Measurements from ENCODE around the gene ZBTB7C.

ZBTB7C gene

GRCh38 chr18:48061781-48062570 lies 347.2 kb downstream of the ZBTB7C start:
- DNase-seq (ENCODE audit: low read depth, low spot score) = no peak

- DNase-seq (ENCODE audit: low read depth, low spot score) = no peak
These were observed 348.2 kb downstream of the ZBTB7C start for GRCh38 chr18:48060970-48061369.

GRCh38 chr18:48060346-48060745 lies 348.8 kb downstream of the ZBTB7C start:
- DNase-seq (ENCODE audit: low read depth, low spot score) = no peak

GRCh38 chr18:48059455-48060010 lies 349.6 kb downstream of the ZBTB7C start:
- no peak for DNase-seq (ENCODE audit: low read depth, low spot score)

- no peak for DNase-seq (ENCODE audit: low read depth, low spot score)
These were observed 350.7 kb downstream of the ZBTB7C start for GRCh38 chr18:48058486-48058885.

GRCh38 chr18:48057018-48057417 lies 352.2 kb downstream of the ZBTB7C start:
- no peak for DNase-seq (ENCODE audit: low read depth, low spot score)

GRCh38 chr18:48055351-48055750 lies 353.8 kb downstream of the ZBTB7C start:
- no peak for DNase-seq (ENCODE audit: low read depth, low spot score)

- DNase-seq (ENCODE audit: low read depth, low spot score) = no peak
These were observed 355.0 kb downstream of the ZBTB7C start for GRCh38 chr18:48053881-48054816.

- no peak for DNase-seq (ENCODE audit: low read depth, low spot score)
These were observed 356.3 kb downstream of the ZBTB7C start for GRCh38 chr18:48052842-48053241.

GRCh38 chr18:48051945-48052840 lies 357.0 kb downstream of the ZBTB7C start:
- no peak for DNase-seq (ENCODE audit: low read depth, low spot score)

GRCh38 chr18:48050176-48050575 lies 359.0 kb downstream of the ZBTB7C start:
- DNase-seq (ENCODE audit: low read depth, low spot score) = no peak

- DNase-seq (ENCODE audit: low read depth, low spot score) = no peak
These were observed 359.4 kb downstream of the ZBTB7C start for GRCh38 chr18:48049757-48050156.

- no peak for DNase-seq (ENCODE audit: low read depth, low spot score)
These were observed 360.9 kb downstream of the ZBTB7C start for GRCh38 chr18:48048251-48048650.

GRCh38 chr18:48046843-48047242 lies 362.3 kb downstream of the ZBTB7C start:
- no peak for DNase-seq (ENCODE audit: low read depth, low spot score)

- DNase-seq (ENCODE audit: low read depth, low spot score) = no peak
These were observed 363.4 kb downstream of the ZBTB7C start for GRCh38 chr18:48045744-48046143.

- no peak for DNase-seq (ENCODE audit: low read depth, low spot score)
These were observed 364.2 kb downstream of the ZBTB7C start for GRCh38 chr18:48044944-48045343.

- DNase-seq (ENCODE audit: low read depth, low spot score) = no peak
These were observed 366.0 kb downstream of the ZBTB7C start for GRCh38 chr18:48043166-48043565.

- DNase-seq (ENCODE audit: low read depth, low spot score) = no peak
These were observed 366.8 kb downstream of the ZBTB7C start for GRCh38 chr18:48042431-48042830.

- no peak for DNase-seq (ENCODE audit: low read depth, low spot score)
These were observed 368.6 kb downstream of the ZBTB7C start for GRCh38 chr18:48040457-48041110.

- no peak for DNase-seq (ENCODE audit: low read depth, low spot score)
These were observed 369.4 kb downstream of the ZBTB7C start for GRCh38 chr18:48039769-48040215.

- no peak for DNase-seq (ENCODE audit: low read depth, low spot score)
These were observed 370.5 kb downstream of the ZBTB7C start for GRCh38 chr18:48038636-48039035.

Data from activated CD4-positive, CD25-positive, alpha-beta regulatory T cell treated with anti-CD3 and anti-CD28 coated beads, Interleukin-2, amount 50 U/mL, for 16 hours (primary cell).